GM21717 (cell line): ENCODE measurements around the gene RAB32.
"Not testable (repeated sequence)": the region's sequence is repeated elsewhere in the genome, so short reads cannot be mapped to it uniquely, and the experiment has no call there.

ENCODE experiments used
- ATAC-seq: cut with Tn5 transposase; IDR thresholded peaks from one replicate; pipeline ENCODE4 v1.9.1; 2021; ENCODE audit warnings: mild to moderate bottlenecking, moderate library complexity; ENCODE audit not compliant: unreplicated experiment

RAB32 gene

GRCh38 chr6:146543211-146543939, at the start of gene RAB32:
RAB32 (plus strand) TSS chr6:146543833; CDS start chr6:146543872, 39 bp downstream.
- ATAC-seq = peak; percentile 48

GRCh38 chr6:146498309-146498708, 45.3 kb upstream of the RAB32 start:
- ATAC-seq = no peak

GRCh38 chr6:146503096-146503495, 40.5 kb upstream of the RAB32 start:
- ATAC-seq = no peak

DNA sequence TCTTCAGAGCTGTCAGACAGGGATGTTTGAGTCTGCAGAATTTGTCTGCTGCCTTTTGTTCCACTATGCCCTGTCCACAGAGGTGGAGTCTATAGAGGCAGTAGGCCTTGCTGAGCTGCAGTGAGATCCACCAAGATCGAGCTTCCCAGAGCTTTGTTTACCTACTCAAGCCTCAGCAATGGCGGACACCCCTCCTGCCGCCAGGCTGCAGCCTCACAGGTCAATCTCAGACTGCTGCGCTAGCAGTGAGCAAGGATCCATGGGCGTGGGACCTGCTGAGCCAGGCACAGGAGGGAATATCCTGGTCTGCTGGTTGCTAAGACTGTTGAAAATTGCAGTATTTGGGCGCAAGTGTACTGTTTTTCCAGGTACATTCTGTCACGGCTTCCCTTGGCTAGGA, 28.4 kb upstream of the RAB32 start:
- no peak for ATAC-seq

DNA sequence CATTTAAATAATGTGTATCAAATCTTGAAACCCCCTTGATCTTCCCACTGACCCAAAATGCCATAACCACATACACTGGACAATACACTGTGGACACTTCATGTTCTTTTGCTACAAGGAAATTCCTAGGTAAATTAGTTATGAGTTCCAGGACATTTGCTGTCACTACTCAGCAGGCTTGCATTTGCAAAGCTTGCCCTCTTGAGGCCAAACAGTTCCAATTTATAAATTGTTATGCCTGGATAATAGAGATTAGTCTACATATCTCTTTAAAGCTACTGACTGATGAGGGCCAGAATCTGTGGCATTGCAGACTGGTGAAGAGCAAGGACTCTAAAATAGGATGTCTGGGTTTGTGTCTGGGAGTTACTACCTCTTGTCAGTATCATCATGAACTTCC, 17.4 kb upstream of the RAB32 start:
- no peak for ATAC-seq

DNA sequence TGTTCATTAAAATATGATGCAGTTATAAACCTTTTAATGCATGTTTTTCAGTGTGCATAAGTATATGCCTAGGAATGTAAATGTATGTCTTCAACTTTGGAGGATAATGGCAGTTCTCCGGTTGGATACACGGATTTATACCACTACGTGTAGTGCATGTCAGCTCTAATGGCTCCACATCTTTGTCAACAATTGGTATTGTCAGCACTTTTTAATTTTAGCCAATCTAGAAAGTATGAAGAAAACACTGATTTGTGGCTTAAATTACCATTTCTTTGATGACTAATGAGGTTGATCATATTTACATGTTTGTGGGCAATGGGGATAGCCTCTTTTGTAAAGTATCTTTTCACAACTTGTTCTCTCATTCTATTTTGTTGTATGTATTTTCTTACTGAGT, 10.9 kb upstream of the RAB32 start:
- ATAC-seq = no peak

GRCh38 chr6:146542881-146543210, 787 bp upstream of the RAB32 start:
- ATAC-seq = no peak

- ATAC-seq = peak; percentile 24
These were observed 445 bp downstream of the RAB32 start for GRCh38 chr6:146543940-146544615.

DNA sequence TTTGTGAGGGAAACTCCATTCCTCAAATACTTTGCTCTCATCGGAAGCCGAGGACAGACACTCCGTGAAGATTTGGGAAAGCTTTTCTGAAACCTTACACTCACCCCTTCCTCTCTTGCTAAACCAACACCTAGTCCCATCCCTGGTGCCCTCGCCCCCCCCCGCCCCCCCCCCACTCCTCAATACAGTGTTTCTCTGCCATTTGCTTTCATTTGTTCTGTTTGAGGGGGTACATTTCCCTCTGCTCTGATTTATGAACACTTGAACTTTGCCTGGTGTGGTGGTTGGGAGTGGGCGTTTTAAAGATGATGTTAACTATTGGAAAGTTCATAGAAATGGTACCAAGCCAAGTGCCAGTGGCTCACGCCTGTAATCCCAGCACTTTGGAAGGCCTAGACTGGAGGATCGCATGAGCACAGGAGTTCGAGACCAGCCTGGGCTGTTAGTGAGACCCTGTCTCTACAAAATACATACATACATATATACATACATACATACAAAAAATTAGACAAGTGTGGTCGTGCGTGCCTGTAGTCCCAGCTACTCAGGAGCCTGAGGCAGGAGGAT, 1.1 kb downstream of the RAB32 start:
- no peak for ATAC-seq

DNA sequence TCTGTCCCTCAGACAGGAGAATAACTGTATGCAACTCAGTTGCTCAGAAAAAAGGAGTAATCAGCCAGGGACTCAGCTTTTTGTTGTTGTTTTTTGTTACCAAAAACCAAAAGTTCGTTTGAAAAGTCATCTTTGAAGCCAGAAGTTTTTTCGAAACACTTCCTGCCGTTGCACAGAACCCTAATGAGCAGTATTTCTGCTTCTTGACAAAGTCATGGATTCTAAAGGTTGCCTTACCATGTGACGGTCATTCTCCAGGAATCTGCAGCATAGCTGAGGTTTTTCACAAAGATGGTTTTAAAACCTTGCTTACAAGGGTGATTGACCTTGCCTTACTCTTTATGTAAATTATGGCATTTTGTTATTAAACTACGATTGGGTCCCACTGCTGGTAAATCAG, 1.9 kb downstream of the RAB32 start:
- no peak for ATAC-seq

DNA sequence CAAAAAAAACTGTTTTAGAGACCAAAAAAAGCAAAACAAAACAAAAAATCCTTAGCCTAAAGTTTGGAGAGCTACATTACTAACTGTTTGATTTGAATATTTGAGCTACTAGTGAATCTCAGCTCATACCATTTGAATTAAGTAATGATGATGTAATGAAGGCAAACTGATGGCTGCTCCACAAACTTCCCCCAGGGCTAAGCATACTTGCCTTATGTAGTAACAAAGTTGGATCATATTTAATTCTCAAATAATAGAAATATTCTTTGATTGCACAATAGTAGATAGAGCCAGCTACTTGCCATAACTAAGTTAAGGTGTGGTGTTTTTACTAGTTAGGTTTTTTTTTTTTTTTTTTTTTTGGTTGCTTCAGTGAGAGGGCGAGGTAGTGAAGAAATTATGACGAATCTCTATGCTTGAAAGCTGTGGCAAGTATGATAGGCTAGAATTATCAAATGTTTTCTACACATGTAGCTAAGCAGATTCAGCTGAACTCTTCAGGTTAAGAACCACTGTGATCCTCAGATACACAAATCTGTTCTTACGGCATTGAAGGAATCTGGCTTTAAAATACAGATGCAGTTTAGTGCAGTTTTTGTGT, 2.9 kb downstream of the RAB32 start:
- no peak for ATAC-seq

DNA sequence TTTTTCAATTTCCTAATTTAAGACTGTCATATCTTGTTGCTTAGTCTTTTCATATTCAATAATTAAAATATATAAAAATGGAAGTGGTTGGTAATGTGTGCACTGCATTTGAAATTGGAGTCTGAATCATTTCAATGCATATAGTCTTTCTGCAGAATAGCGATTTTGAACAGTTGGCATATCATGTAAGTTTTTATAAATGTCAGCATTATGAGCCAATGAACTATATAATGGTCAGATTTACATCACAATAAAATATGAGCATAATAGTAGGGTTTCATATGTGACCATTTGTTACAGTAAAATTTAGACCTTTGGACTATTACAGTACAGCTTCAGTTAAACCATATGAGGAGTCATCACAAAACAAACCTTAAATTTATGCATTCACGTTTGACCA, 4.3 kb downstream of the RAB32 start:
- ATAC-seq = no peak

DNA sequence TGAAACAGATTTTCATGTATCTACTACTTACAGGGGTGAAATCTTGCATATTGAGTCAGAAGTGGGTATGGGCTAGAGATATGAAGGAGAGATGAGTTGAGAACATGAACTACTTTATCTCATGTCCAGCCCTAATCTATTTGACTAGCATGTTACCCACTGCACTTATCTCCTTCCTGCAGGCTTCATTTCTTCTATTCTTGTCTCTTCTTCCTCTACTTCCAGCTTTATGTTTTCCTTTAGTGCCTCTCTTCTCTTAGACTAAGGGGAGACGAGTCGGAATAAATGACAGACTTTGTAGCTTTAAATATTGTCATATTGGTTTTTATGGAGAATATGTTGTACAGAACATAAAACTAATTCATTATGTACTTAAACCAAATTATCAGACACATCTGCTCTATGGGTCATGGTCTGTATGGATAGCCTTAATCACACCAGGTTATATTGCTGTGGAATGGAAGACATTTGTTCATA, 5.3 kb downstream of the RAB32 start:
- no peak for ATAC-seq

DNA sequence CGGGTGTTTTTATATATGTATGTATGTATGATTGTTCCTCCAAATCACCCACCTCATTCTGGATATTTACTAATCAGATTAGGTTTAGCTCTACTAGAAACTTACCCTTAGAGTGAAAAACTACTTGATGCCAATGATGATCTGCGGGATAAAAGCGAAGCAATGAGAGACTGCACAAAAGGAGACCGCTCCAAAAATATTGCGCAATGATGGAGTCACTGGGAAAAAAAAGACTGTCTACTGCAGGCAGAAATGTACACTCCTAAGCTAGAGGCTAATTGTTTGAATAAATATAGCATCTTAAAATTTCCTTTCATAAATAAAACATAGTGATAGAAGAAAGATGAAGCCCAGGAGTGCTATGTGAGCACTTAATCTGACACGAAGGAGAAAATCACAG, 7.3 kb downstream of the RAB32 start:
- no peak for ATAC-seq

DNA sequence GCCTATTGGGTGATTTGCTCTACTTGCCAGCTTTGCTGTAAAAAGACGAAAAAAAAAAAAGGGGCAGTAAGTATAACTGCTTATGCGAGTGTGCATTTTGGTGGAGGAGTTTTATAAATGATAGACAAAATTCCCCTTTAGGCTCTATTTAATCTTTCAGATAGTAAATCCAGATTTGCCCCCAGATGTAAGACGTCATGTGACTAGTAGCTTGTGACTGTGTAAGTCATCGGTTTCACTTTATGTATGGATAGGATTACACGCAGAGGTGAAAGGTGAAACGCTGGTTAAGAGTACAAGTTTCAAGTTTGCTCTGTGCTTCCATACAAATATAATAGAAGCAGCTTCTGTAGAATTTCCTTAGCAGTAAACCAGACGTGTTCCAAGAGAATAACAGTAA, 7.9 kb downstream of the RAB32 start:
- no peak for ATAC-seq

GRCh38 chr6:146553377-146554135, 9.9 kb downstream of the RAB32 start:
- no peak for ATAC-seq

DNA sequence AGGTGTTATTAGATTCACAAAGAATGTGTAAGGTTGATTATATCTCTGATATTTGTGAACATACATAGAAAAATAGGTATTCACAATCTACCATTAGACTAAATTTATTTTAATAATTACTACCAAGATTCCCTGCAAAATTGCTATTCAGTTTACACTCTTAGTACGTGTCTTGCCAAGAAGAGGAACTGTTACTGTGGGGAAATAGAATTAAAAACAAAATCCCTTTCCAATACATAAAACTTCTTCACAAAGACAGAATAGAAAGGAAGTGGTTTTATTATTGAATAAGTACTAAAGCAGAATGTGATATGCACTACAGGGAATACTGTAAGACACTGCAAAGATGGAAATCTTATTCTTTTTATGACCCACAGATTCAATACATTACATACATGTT, 17.0 kb downstream of the RAB32 start:
- no peak for ATAC-seq

DNA sequence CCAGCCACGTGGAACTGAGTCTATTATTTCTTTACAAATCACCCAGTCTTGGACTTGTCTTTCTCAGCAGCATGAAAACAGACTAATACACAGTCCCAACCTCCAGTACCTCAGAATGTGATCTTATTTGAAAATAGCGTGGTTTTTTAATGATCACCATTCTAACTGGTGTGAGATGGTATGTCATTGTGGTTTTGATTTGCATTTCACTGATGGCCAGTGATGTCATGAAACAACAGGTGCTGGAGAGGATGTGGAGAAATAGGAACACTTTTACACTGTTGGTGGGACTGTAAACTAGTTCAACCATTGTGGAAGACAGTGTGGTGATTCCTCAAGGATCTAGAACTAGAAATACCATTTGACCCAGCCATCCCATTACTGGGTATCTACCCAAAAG, 23.0 kb downstream of the RAB32 start:
- not testable (repeated sequence) for ATAC-seq

DNA sequence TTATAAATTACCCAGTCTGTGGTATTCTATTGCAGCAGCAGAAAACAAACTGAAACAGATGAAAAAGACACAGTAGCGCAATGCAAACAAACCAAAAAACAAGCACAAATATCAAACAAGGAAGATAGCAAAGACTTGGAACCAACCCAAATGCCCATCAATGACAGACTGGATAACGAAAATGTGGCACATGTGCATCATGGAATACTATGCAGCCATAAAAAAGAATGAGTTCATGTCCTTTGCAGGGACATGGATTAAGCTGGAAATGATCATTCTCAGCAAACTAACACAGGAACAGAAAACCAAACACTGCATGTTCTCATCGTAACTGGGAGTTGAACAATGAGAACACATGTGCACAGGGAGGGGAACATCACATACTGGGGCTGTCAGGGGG, 25.0 kb downstream of the RAB32 start:
- ATAC-seq = not testable (repeated sequence)

- ATAC-seq = no peak
These were observed 30.6 kb downstream of the RAB32 start for GRCh38 chr6:146574211-146574610.

DNA sequence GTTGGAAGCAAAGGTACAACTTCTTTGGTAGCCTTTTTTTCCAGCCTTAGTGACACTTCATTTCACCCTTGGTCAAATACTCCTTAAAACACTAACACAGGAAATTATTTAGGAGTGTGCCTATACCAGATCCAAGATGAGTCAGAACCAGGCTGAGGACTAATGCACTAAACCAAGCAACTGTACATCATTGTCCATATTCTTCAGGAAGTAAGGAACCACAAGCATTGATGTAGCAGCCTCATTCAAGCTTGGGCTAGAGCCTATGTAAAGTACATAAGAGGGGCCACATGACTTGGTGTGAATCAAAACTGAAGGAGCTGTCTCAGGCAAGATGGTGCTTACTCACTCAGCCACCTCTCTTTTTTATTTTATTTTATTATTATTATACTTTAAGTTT, 34.4 kb downstream of the RAB32 start:
- no peak for ATAC-seq
